HCT116 (cell line): ENCODE measurements around the gene RPL10. TPM values are rescaled to one million over a fixed set of nuclear protein-coding genes. Genes with fewer than 3 reads are reported as not detected.

Experiments used
- ATAC-seq: fragments of 200-7000 bp; cut with Tn5 transposase; 2 replicates; pipeline ENCODE4 v1.9.1; 2020; ENCODE audit warnings: mild to moderate bottlenecking, moderate library complexity
- BruUV-seq: library from RNA; stranded (reverse); fragments of 400-500 nt; replicated peaks from 2 replicates; lab custom pipeline; 2021; lab: Mats Ljungman, UMichigan
- CTCF ChIA-PET: fragments of 300-600 bp; sonication (Branson Sonifier 250); formaldehyde crosslinking; loops from one replicate; lab custom pipeline; 2021; ENCODE audit warnings: antibody characterized with exemption; lab: Charles Lee
- POLR2A ChIA-PET: fragments of 300-600, 350-600 bp; sonication (Branson Sonifier 250); formaldehyde crosslinking; loops from one replicate; lab custom pipeline; 2021; ENCODE audit warnings: antibody characterized with exemption; lab: Charles Lee
- RAD21 ChIA-PET, 2 experiments: fragments of 300-600 bp; sonication (Branson Sonifier 250); formaldehyde crosslinking; loops; one replicate each; lab custom pipeline; 2023; ENCODE audit warnings: low total read pairs in 2 of 2; ENCODE audit not compliant: uncharacterized antibody in 2 of 2, unreplicated experiment in 2 of 2, low non-redundant PET in 1 of 2; lab: Charles Lee
- DNase-seq: peaks from one replicate; pipeline ENCODE4 v3.0.0-alpha.2; 2010; ENCODE audit warnings: low read depth, low spot score
- H2AFZ ChIP-seq: fragments of 200-600 bp; shearing (Covaris generic), sonication (generic); 2 replicates; pipeline ENCODE4 v1.6.1; 2017; ENCODE audit warnings: low read depth, mixed run types, mixed read lengths, antibody characterized with exemption, low read length; ENCODE audit not compliant: poor library complexity, severe bottlenecking
- H3K27ac ChIP-seq: 2 replicates; pipeline ENCODE4 v1.5.1; 2012; ENCODE audit warnings: low read depth, low read length
- H3K27me3 ChIP-seq: fragments of 200-600 bp; sonication (generic); 2 replicates; pipeline ENCODE4 v1.6.1; 2016; ENCODE audit warnings: mixed run types, low read length, mixed read lengths; ENCODE audit not compliant: insufficient read depth
- H3K36me3 ChIP-seq, 2 experiments: fragments of 200-500 bp in 1 of 2; fragments of 200-600 bp in 1 of 2; sonication (Bioruptor generic) in 1 of 2; sonication (generic) in 1 of 2; 2 replicates each; pipeline versions ENCODE4 v1.5.1 to v1.6.1; 2014 to 2016; ENCODE audit warnings: low read length in 2 of 2, inconsistent platforms in 1 of 2, mixed read lengths in 1 of 2, mixed run types in 1 of 2; ENCODE audit not compliant: insufficient read depth in 2 of 2, control insufficient read depth in 1 of 2
- H3K4me1 ChIP-seq, 2 experiments: fragments of 200-600 bp in 1 of 2; sonication (generic) in 1 of 2; 2 replicates each; pipeline versions ENCODE4 v1.5.1 to v1.6.1; 2012 to 2017; ENCODE audit warnings: low read length in 2 of 2, inconsistent platforms in 1 of 2, mild to moderate bottlenecking in 1 of 2, mixed read lengths in 1 of 2, mixed run types in 1 of 2, moderate library complexity in 1 of 2; ENCODE audit not compliant: insufficient read depth in 2 of 2, control insufficient read depth in 1 of 2
- H3K4me2 ChIP-seq: fragments of 200-600 bp; sonication (generic); 2 replicates; pipeline ENCODE4 v1.6.1; 2017; ENCODE audit warnings: mixed run types, low read length, mixed read lengths
- H3K4me3 ChIP-seq, 2 experiments: fragments of 200-600 bp in 1 of 2; sonication (generic) in 1 of 2; replicated peaks in 1 of 2; 2 replicates each; pipeline ENCODE4 v1.5.1; 2011 to 2016; ENCODE audit warnings: low read length in 2 of 2, control low read depth in 1 of 2, low read depth in 1 of 2, mild to moderate bottlenecking in 1 of 2, mixed read lengths in 1 of 2, mixed run types in 1 of 2
- H3K79me2 ChIP-seq: fragments of 200-600 bp; sonication (generic); 2 replicates; pipeline ENCODE4 v1.6.1; 2017; ENCODE audit warnings: mild to moderate bottlenecking, mixed run types, low read length, moderate library complexity, mixed read lengths; ENCODE audit not compliant: insufficient read depth
- H3K9ac ChIP-seq: fragments of 200-600 bp; sonication (generic); 2 replicates; pipeline ENCODE4 v1.6.1; 2016; ENCODE audit warnings: low read length, mixed read lengths
- H3K9me2 ChIP-seq: fragments of 200-600 bp; sonication (generic), shearing (Covaris generic); 2 replicates; pipeline ENCODE4 v1.6.1; 2017; ENCODE audit warnings: mixed run types, mild to moderate bottlenecking, moderate library complexity; ENCODE audit not compliant: insufficient read depth
- H3K9me3 ChIP-seq, 2 experiments: fragments of 200-500 bp in 1 of 2; fragments of 200-600 bp in 1 of 2; sonication (Bioruptor generic) in 1 of 2; sonication (generic) in 1 of 2; 2 replicates each; pipeline ENCODE4 v1.6.1; 2014 to 2017; ENCODE audit warnings: low read length in 2 of 2, mixed read lengths in 2 of 2, inconsistent platforms in 1 of 2, low read depth in 1 of 2, mild to moderate bottlenecking in 1 of 2, mixed run types in 1 of 2, moderate library complexity in 1 of 2; ENCODE audit not compliant: control insufficient read depth in 1 of 2, insufficient read depth in 1 of 2
- H4K20me1 ChIP-seq: fragments of 200-600 bp; sonication (generic), shearing (Covaris generic); 2 replicates; pipeline ENCODE4 v1.6.1; 2017; ENCODE audit warnings: mixed run types, mild to moderate bottlenecking, moderate library complexity; ENCODE audit not compliant: insufficient read depth
- CBX3 ChIP-seq: IDR thresholded peaks from 2 replicates; pipeline ENCODE4 v1.6.1; 2012; ENCODE audit warnings: low read depth
- CEBPB ChIP-seq: IDR thresholded peaks from 2 replicates; pipeline ENCODE4 v1.6.1; 2012; ENCODE audit warnings: low read depth
- EGR1 ChIP-seq: IDR thresholded peaks from 2 replicates; pipeline ENCODE4 v1.6.1; 2012; ENCODE audit warnings: low read depth
- EZH2 ChIP-seq: fragments of 200-600 bp; sonication (generic); IDR thresholded peaks from 2 replicates; pipeline ENCODE4 v1.6.1; 2017; ENCODE audit warnings: antibody characterized with exemption, mixed run types
- EZH2phosphoT487 ChIP-seq: fragments of 200-600 bp; IDR thresholded peaks from 2 replicates; pipeline ENCODE4 v1.6.1; 2018; ENCODE audit warnings: antibody characterized with exemption, borderline replicate concordance
- FOSL1 ChIP-seq: IDR thresholded peaks from 2 replicates; pipeline ENCODE4 v1.6.1; 2012; ENCODE audit warnings: low read depth
- POLR2AphosphoS5 ChIP-seq: IDR thresholded peaks from 2 replicates; pipeline ENCODE4 v1.6.1; 2011; ENCODE audit warnings: mild to moderate bottlenecking, low read depth, low read length, moderate library complexity
- RAD21 ChIP-seq: IDR thresholded peaks from 2 replicates; pipeline ENCODE4 v1.6.1; 2012; ENCODE audit warnings: low read depth, mild to moderate bottlenecking
- SIN3A ChIP-seq: IDR thresholded peaks from 2 replicates; pipeline ENCODE4 v1.6.1; 2012; ENCODE audit warnings: low read depth
- SP1 ChIP-seq: IDR thresholded peaks from 2 replicates; pipeline ENCODE4 v1.6.1; 2012; ENCODE audit warnings: low read depth
- SRF ChIP-seq: IDR thresholded peaks from 2 replicates; pipeline ENCODE4 v1.6.1; 2012; ENCODE audit warnings: low read depth
- ZFX ChIP-seq: fragments of 450-650 bp; IDR thresholded peaks from 2 replicates; pipeline ENCODE4 v1.6.1; 2017
- ZNF274 ChIP-seq: fragments of 200-500 bp; sonication (Bioruptor generic); IDR thresholded peaks from 2 replicates; pipeline ENCODE4 v1.6.1; 2014; ENCODE audit warnings: mild to moderate bottlenecking, low read depth, low read length, inconsistent platforms
- intact Hi-C: fragments of 100-400 bp; cut with micrococcal nuclease; formaldehyde crosslinking; loops from 2 replicates; pipeline ENCODE4 v1.10.0; 2022
- total RNA-seq: library from RNA; stranded (reverse); gene quantifications from one replicate; pipeline ENCODE4 v1.2.1, GENCODE V29; 2021; ENCODE audit not compliant: unreplicated experiment
- TF ChIP-seq, protein P1 (sequence below), 3 experiments: fragments of 200-600 bp in 1 of 3; sonication (generic) in 1 of 3; IDR thresholded peaks in 2 of 3; conservative IDR thresholded peaks in 1 of 3; 2 replicates each; pipeline ENCODE4 v1.5.1; 2012 to 2017; ENCODE audit warnings: low read depth in 2 of 3, low read length in 2 of 3, antibody characterized with exemption in 1 of 3, borderline replicate concordance in 1 of 3, control low read depth in 1 of 3, mild to moderate bottlenecking in 1 of 3, mixed read lengths in 1 of 3, mixed run types in 1 of 3, moderate library complexity in 1 of 3; ENCODE audit not compliant: insufficient read depth in 1 of 3
- TF ChIP-seq, protein P2 (sequence below): IDR thresholded peaks from 2 replicates; pipeline ENCODE4 v1.6.1; 2012
- TF ChIP-seq, protein P3 (sequence below): IDR thresholded peaks from 2 replicates; pipeline ENCODE4 v1.6.1; 2011; ENCODE audit warnings: mild to moderate bottlenecking, low read length, moderate library complexity; ENCODE audit not compliant: insufficient replicate concordance; ENCODE audit errors: extremely low read depth

RPL10 gene
- total RNA-seq, 1 experiment from 2014 or later = 3,069 TPM

DNA sequence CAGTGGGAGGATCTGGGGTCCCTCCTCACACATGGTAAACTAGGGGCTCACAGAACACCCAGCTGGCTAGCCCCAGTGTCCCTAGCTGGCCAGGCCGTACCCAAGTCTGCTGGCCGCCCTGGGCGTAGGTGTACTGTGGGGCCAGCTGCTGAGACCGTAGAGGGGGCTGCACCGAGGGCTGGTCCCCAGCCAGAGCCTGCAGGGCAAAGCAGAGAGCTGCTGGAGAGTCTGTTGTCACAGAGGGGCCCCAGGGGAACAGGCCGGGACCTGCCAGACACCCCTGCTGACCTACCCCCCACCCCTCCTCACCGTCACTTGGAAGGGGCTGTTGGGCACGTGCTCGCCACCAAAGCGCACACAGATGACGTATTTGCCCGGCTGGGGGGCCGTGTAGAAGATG, 43.7 kb upstream of the RPL10 start:
- Histone ChIP-seq H3K79me2 (no peaks in the 10 kb centered on the region; the same call in 1 of the 2 replicates), H3K4me1 (no peaks in the 10 kb centered on the region), H3K9me3 (no peaks in the 10 kb centered on the region), H2AFZ (no peak overlapping the region), H3K9ac (no peak overlapping the region), H4K20me1 (no peaks in the 10 kb centered on the region), H3K27me3 (no peaks in the 10 kb centered on the region), H3K27ac (no peak overlapping the region), H3K9me2 (no peaks in the 10 kb centered on the region), H3K36me3 (peaks cover 6 to 8% of the 10 kb centered on the region in 2 experiments; a peak in 2 of 4 replicates), H3K4me3 (no peak overlapping the region), H3K4me2 (no peak overlapping the region)
- ATAC-seq (no peak), DNase-seq (no peak)
- RAD21 ChIA-PET = no interaction called here
- intact Hi-C loops = no loop called here
- no TSS peak for BruUV-seq
- CTCF ChIA-PET = no interaction called here
- TF ChIP-seq EZH2phosphoT487 = no peak
- TF ChIP-seq CEBPB = no peak
- TF ChIP-seq ZFX = no peak
- no peak for TF ChIP-seq POLR2AphosphoS5
- TF ChIP-seq, protein P1, sequence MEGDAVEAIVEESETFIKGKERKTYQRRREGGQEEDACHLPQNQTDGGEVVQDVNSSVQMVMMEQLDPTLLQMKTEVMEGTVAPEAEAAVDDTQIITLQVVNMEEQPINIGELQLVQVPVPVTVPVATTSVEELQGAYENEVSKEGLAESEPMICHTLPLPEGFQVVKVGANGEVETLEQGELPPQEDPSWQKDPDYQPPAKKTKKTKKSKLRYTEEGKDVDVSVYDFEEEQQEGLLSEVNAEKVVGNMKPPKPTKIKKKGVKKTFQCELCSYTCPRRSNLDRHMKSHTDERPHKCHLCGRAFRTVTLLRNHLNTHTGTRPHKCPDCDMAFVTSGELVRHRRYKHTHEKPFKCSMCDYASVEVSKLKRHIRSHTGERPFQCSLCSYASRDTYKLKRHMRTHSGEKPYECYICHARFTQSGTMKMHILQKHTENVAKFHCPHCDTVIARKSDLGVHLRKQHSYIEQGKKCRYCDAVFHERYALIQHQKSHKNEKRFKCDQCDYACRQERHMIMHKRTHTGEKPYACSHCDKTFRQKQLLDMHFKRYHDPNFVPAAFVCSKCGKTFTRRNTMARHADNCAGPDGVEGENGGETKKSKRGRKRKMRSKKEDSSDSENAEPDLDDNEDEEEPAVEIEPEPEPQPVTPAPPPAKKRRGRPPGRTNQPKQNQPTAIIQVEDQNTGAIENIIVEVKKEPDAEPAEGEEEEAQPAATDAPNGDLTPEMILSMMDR (IDR thresholded peaks at IDR 0.05 in 2 of 3, conservative IDR thresholded peaks at IDR 0.05 in 1 of 3; ENCODE audit: borderline replicate concordance in 1 of 3, insufficient read depth in 1 of 3, low read depth in 2 of 3, low read length in 2 of 3) = no peak
- TF ChIP-seq SP1 = no peak
- no peak for TF ChIP-seq SIN3A
- no peak for TF ChIP-seq ZNF274
- no peak for TF ChIP-seq CBX3
- TF ChIP-seq, protein P2, sequence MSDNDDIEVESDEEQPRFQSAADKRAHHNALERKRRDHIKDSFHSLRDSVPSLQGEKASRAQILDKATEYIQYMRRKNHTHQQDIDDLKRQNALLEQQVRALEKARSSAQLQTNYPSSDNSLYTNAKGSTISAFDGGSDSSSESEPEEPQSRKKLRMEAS = no peak
- TF ChIP-seq FOSL1 = no peak
- no peak for TF ChIP-seq RAD21
- TF ChIP-seq, protein P3, sequence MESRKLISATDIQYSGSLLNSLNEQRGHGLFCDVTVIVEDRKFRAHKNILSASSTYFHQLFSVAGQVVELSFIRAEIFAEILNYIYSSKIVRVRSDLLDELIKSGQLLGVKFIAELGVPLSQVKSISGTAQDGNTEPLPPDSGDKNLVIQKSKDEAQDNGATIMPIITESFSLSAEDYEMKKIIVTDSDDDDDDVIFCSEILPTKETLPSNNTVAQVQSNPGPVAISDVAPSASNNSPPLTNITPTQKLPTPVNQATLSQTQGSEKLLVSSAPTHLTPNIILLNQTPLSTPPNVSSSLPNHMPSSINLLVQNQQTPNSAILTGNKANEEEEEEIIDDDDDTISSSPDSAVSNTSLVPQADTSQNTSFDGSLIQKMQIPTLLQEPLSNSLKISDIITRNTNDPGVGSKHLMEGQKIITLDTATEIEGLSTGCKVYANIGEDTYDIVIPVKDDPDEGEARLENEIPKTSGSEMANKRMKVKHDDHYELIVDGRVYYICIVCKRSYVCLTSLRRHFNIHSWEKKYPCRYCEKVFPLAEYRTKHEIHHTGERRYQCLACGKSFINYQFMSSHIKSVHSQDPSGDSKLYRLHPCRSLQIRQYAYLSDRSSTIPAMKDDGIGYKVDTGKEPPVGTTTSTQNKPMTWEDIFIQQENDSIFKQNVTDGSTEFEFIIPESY = no peak
- no peak for TF ChIP-seq EZH2
- TF ChIP-seq EGR1 = no peak
- TF ChIP-seq SRF = no peak
- POLR2A ChIA-PET = no interaction called here
